Cardiac muscle cell (in vitro differentiated cells and primary cell): ENCODE results near the gene CCDC90B. TPM values are rescaled to one million over a fixed set of nuclear protein-coding genes. Genes with fewer than 3 reads are reported as not detected.
"Not testable (repeated sequence)": the region's sequence is repeated elsewhere in the genome, so short reads cannot be mapped to it uniquely, and the experiment has no call there.

Experiments used
- DNase-seq, 2 donors: peaks; one replicate each; pipeline versions ENCODE4 v3.0.0 to v3.0.0-alpha.2; 2010 to 2017; ENCODE audit warnings: low read depth in 1 of 2, low spot score in 1 of 2
- H3K27ac ChIP-seq: fragments of 200-600 bp; sonication (generic); 2 replicates; pipeline ENCODE4 v1.5.1; 2016
- H3K27me3 ChIP-seq: fragments of 200-600 bp; sonication (generic); 2 replicates; pipeline ENCODE4 v1.6.0; 2016; ENCODE audit warnings: control low read depth
- H3K36me3 ChIP-seq: fragments of 200-600 bp; sonication (generic); 2 replicates; pipeline ENCODE4 v1.5.1; 2016; ENCODE audit warnings: control low read depth
- H3K4me1 ChIP-seq: fragments of 200-600 bp; sonication (generic); 2 replicates; pipeline ENCODE4 v1.8.1; 2017; ENCODE audit warnings: low read depth, mild to moderate bottlenecking, mixed run types
- H3K4me3 ChIP-seq: fragments of 200-600 bp; sonication (generic); 2 replicates; pipeline ENCODE4 v1.5.1; 2016; ENCODE audit warnings: mild to moderate bottlenecking
- H3K9me3 ChIP-seq: fragments of 200-600 bp; sonication (generic); 2 replicates; pipeline ENCODE4 v1.5.1; 2017; ENCODE audit warnings: low read depth, mild to moderate bottlenecking, control low read depth
- CTCF ChIP-seq: IDR thresholded peaks from 2 replicates; pipeline ENCODE4 v1.5.1; 2012; ENCODE audit warnings: low read depth, mild to moderate bottlenecking, low read length
- polyA plus RNA-seq: library from polyadenylated mRNA; unstranded; fragments of >200 nt; fragmentation: Nextera tagmentation; extraction: Ambion mirVana; gene quantifications from 2 replicates; pipeline ENCODE4 v1.2.1, GENCODE V29; 2016
- total RNA-seq: library from RNA; depleted of rRNA; stranded (reverse); fragments of >200 nt; gene quantifications from 2 replicates; pipeline ENCODE4 v1.2.3, GENCODE V29; 2016

CCDC90B gene
- total and polyA plus RNA-seq, 2 experiments from 2014 or later, result 58.8 to 94.1 TPM

- no peaks in the 10 kb centered on the region for H3K36me3 ChIP-seq
- H3K27me3 ChIP-seq, result no peaks in the 10 kb centered on the region
- no peaks in the 10 kb centered on the region for H3K9me3 ChIP-seq
- no peak for DNase-seq
- no peak overlapping the region for H3K4me3 ChIP-seq
- H3K4me1 ChIP-seq, result no peaks in the 10 kb centered on the region
- no peak overlapping the region for H3K27ac ChIP-seq
- TF ChIP-seq CTCF, result no peak
These were observed 32.8 kb upstream of the CCDC90B start for GRCh38 chr11:83318931-83319330.

GRCh38 chr11:83317757-83318690, 31.9 kb upstream of the CCDC90B start:
- H3K27ac ChIP-seq, result no peak overlapping the region
- no peaks in the 10 kb centered on the region for H3K36me3 ChIP-seq
- TF ChIP-seq CTCF, result no peak
- H3K27me3 ChIP-seq, result no peaks in the 10 kb centered on the region
- H3K4me3 ChIP-seq, result no peak overlapping the region
- H3K4me1 ChIP-seq, result no peaks in the 10 kb centered on the region
- no peak for DNase-seq
- H3K9me3 ChIP-seq, result no peaks in the 10 kb centered on the region

- H3K27me3 ChIP-seq, H3K9me3 ChIP-seq, H3K27ac ChIP-seq, DNase-seq, H3K36me3 ChIP-seq, H3K4me3 ChIP-seq, H3K4me1 ChIP-seq: not testable (repeated sequence)
These were observed 30.7 kb upstream of the CCDC90B start for GRCh38 chr11:83316897-83317268.

- not testable (repeated sequence) for H3K9me3 ChIP-seq, H3K36me3 ChIP-seq, H3K27ac ChIP-seq, DNase-seq, H3K27me3 ChIP-seq, H3K4me1 ChIP-seq, H3K4me3 ChIP-seq
These were observed 30.2 kb upstream of the CCDC90B start for GRCh38 chr11:83316143-83316896.

GRCh38 chr11:83312430-83312829, 26.3 kb upstream of the CCDC90B start:
- no peak for TF ChIP-seq CTCF
- no peak overlapping the region for H3K27ac ChIP-seq
- no peaks in the 10 kb centered on the region for H3K4me1 ChIP-seq
- no peaks in the 10 kb centered on the region for H3K27me3 ChIP-seq
- no peak for DNase-seq
- H3K4me3 ChIP-seq, result no peak overlapping the region
- no peaks in the 10 kb centered on the region for H3K9me3 ChIP-seq
- no peaks in the 10 kb centered on the region for H3K36me3 ChIP-seq

GRCh38 chr11:83311701-83312100, 25.5 kb upstream of the CCDC90B start:
- TF ChIP-seq CTCF, result no peak
- Histone ChIP-seq H3K4me1 (no peaks in the 10 kb centered on the region), H3K36me3 (no peaks in the 10 kb centered on the region), H3K4me3 (no peak overlapping the region), H3K27me3 (no peaks in the 10 kb centered on the region), H3K9me3 (no peaks in the 10 kb centered on the region), H3K27ac (no peak overlapping the region)
- DNase-seq, result no peak
